Epidermal melanocyte (primary cell): Measurements from ENCODE around the gene FGGY.
"Not testable (repeated sequence)": the region's sequence is repeated elsewhere in the genome, so short reads cannot be mapped to it uniquely, and the experiment has no call there.

Experiments
- DNase-seq: peaks from one replicate; pipeline ENCODE4 v3.0.0; 2011; ENCODE audit warnings: low spot score; ENCODE audit not compliant: insufficient read length

FGGY gene

DNA sequence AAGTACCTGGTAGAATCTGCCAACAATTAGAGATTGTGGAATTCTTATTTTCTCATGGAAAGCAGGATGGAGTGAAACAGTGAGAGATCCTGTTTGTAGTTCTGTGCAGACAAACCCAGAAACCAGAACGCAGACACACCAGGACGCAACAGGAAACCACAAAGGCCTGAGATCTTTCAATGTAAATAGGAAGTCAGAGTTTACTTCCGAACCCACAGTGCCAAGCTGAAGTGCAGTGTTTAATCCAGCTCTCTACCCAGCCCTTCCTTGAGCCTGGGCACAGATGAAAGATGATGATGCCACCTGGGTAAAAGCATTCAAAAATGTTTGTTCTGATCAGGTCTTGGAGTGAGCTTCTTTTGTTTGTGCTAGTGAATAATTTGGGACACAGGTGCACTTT, 273.6 kb downstream of the FGGY start:
- no peak for DNase-seq

DNA sequence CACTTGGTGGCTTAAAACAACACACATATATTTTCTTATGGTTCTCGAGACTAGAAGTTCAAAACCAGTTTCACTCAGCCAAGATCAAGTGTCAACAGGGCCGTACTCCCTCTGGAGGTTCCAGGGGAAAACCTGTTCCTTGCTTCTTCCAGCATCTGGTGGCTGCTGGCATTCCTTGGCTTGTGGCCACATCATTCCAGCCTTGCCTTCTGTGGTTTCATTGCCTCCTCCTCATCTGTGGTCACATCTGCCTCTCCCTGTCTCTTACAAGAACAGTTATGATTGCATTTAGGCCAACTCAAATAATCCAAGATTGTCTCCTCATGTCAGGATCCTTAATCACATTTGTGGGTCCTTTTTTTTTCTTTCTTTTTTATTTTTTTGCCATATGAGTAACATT, 277.2 kb downstream of the FGGY start:
- DNase-seq = no peak

DNA sequence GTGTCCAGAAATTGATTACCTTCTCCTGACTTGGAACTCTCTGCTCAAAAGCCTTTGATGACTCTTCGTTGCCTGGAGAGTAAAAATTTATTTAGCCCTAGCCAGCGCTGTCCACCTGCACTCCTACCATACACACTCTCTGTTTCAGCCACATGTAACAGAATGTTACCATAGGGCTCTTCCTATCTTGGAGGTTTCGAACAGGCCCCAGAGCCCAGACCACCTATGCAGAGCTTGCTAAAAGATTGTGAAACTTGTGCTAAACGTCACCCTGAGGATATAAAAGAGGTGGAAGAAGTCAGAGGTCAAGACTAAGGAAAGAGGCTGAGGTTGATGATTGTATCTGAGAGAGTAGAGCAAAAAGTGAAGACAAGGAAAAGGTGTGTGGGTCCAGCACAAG, 280.9 kb downstream of the FGGY start:
- no peak for DNase-seq

DNA sequence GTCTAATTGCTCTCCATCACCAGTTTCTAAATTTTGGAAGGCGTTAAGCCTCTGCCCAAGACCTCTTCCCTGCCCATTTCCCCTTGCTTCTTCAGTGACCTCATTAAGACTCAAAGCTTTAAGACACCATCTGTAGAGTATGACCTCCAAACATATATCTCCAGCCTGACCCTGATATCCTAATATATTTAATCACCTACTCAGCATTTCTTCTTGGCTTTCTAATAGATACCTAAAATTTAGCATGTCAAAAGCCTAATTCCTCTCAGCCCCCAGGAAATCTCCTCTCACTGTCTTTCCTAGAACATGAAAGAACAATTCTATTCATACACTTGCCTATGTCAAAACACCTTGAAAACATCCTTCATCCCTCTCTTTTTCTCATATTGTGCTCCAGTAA, 282.3 kb downstream of the FGGY start:
- no peak for DNase-seq

DNA sequence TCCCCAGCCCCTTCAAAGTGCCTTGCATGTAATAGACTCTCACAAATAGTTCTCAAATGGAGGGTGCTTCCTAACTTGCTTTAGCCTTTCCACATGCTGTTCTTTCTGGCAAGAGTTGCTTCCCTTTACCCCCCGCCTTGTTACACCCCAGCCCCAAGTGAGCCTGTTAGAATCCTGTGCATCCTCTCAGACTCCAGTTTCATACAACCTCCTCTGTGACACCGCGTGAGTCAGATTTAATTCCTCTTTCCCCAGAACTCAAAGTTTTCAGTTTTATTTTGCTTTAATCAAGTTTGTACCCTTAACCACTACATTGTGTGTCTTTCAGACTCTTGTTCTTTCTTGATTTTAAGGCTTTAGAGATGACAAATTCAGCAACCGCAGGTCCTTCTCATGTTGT, 283.4 kb downstream of the FGGY start:
- no peak for DNase-seq

DNA sequence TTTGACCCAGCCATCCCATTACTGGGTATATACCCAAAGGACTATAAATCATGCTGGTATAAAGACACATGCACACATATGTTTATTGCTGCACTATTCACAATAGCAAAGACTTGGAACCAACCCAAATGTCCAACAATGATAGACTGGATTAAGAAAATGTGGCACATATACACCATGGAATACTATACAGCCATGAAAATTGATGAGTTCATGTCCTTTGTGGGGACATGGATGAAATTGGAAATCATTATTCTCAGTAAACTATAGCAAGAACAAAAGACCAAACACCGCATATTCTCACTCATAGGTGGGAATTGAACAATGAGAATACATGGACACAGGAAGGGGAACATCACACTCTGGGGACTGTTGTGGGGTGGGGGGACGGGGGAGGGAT, 295.5 kb downstream of the FGGY start:
- not testable (repeated sequence) for DNase-seq

DNA sequence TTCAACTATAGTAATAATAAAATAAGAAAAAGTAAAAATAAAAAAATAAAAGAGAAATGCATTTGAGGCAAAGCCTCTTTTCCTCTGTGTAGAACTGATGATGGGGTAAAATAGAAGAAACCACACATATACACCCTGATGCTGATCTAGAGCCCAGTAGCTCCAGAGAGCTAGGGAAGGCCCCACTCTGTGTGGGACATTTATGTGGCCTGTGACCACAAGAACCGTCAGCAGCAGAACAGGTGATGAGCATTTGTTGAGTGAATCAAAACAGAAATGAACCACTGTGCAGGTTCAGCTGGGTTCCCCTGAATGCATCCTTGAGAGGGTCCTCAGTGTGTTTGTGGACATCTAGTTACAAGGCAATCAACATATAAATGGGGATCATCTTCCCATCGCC, 296.0 kb downstream of the FGGY start:
- DNase-seq = no peak

DNA sequence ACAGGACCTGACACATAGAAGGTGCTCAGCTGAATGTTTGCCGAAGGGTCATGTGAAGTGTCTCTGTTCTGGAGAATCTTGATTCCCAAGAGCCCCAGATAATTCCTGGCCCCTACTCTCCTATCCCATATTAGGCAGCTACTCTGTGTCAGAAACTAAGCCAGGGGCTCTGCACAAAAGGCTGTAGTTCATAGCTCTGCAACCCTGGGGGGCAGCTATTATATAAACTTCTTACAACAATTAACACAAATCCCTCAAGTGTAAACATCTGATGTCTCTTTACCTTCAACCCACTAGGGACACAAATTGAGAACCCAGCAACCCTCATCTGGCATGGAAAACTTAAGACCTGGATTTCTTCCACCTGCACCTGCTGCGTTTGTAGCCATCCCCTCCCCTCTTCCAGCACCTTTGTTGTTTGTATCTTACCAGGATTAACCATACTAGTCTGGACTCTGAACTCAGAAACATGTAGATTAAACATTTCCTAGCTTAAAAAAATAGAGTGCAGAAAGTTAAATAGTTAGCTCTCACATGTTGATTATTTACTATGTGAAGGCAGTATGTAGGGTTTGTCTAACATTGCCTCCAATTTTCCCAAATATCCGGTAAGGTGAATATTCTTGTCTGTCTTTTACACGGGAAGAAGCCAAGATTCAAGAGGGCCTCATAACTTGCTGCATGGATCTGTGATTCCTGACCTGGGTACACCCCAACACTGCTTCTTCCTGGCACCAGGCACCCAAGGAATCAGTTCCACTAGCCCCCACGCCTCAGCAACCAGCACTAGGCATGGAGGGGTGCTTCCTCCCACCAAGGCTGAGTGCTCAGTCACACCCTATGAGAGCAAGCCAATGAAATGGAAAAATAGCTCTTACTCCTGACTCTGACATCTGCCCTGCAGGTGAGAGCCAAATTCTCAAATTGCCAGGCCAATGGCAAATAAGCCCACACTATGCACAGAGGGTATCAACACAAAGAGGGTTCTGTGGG, 297.2 kb downstream of the FGGY start:
- DNase-seq = no peak

DNA sequence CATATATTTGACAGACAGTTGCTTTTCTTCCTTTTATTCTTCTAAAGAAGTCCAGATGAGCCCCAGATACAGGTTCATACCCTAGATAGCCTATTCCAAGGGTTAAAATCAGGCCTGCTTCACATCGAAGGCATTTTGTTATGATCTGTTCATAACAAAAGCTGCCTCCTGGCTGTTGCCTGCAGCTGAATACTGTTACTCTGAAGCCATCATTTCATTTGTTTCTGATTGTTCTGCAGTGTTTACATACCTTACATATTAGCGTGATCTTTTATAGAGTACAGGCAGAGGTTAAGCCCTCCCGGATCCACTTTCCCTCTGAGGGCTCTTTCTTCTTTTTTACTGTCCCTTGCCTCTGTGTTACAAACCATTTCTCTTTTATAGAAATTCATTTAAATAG, 298.9 kb downstream of the FGGY start:
- DNase-seq = no peak

DNA sequence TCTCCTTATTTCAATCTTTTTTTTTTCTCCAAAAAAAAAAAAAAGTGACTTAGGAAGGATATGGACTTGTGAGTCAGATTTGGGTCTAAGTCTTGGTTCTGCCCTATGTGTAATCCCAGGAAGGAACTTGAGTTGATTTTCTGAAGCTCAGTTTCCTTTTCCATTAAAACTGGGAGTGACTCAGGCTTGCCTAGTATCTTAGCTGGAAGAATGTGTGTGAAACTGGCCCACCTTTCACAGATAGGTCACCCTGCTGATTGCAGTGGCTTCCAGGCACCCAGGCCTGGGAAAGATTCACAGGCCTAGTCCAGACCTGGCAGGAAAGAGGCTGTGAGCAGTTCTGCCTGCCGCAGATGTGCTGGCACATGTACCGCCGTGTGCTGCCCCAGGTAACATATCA, 299.5 kb downstream of the FGGY start:
- DNase-seq = no peak

DNA sequence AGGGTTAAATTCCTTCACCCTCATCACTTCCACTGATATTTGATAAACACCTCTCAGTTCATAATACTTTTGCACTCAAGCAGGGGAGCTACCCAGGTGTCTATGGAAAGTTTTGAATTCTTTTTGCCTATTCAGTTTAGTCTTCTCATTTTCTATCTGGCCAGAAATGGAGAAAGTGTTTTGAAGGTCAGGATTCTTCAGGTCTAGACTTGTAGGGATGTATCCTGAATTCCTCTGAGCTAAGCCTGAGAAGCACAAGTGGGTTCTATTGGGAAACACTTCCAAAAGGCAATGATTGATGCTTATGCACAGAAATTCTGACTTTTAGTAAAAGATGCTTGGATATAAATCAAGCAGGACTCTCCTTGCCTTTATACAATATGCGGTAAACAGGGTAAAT, 300.1 kb downstream of the FGGY start:
- no peak for DNase-seq

DNA sequence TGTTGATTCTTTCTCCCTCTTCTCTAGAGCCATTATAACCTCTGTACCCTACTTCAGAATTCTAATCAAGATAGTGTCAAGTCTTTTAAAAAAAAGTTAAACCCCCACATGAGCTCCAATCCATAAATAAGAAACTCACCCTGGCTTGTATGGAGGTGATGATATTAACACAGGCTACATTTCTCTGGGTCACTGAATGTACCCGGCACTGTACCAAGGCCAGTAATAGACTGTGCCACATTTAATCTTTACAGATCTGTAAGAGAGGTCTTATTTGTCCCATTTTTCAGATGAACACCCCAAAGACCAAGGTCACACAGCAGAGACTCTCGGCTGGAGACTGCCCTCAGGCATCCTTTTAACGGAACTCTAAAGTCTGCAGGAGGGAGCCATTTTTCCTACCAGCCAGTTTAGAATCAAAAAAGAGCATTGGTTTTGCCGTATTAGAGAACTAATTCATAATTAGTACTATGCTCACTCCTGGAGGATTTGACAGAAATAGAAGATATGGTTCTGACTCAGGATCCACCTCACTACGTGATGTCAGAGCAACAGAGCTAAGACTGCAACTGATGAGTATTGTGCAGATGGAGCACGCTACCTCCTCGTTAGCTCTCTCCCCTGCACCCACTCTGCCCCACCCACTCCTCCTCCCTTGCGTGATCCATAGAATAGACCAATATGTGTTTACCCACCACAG, 300.7 kb downstream of the FGGY start:
- DNase-seq = no peak

DNA sequence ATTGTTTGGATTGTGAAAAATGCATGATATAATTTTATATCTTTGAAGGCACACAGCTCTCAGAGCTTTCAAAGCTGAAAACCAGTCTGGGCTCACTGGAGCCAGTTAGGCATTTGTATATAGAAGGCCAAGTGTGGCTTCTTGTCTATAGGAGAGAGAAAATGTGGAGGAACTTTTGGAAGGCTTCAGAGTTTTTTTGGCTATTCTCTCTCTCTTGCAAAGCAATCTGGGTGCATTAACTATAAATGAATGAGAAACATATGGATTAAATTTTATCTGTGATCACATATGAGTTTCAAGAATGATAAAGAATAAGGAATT, 301.2 kb downstream of the FGGY start:
- no peak for DNase-seq

DNA sequence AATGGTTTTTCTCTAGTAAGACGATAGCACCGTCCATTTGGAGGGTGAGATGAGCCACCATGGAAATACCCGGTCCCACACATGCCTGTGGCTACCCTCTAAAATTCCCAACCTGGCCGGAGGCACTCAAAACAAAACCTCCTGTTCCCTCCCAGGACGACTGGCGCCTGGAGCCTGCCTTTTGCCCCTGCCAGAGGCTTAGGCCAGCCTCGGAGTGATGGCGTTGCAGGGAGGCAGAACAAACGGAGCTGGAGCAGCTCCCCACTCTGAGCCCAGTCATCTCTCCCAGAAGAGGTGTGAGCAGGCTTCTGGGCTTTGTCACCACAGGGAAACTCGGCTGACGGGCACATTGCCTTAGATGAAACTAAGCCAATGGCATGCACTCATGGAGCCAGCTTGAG, 304.1 kb downstream of the FGGY start:
- no peak for DNase-seq

DNA sequence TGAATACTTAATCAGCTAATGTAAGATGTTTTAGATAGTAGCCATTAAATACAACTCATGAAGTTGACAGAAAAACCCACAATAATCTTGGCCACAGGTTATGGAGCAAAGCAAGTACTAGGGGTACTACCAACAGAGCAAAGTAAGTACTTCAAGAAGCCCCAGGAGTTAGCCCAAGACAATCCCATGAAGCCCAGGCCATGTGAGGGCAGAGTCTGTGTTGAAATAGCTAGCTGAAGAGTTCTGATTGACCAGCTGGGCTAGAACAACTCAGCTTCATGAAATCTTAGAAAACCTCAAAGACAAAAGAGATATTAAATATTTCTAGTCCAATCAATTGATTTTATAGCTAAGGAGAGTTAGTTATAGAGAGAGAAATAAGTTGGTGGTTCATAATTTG, 304.9 kb downstream of the FGGY start:
- no peak for DNase-seq

DNA sequence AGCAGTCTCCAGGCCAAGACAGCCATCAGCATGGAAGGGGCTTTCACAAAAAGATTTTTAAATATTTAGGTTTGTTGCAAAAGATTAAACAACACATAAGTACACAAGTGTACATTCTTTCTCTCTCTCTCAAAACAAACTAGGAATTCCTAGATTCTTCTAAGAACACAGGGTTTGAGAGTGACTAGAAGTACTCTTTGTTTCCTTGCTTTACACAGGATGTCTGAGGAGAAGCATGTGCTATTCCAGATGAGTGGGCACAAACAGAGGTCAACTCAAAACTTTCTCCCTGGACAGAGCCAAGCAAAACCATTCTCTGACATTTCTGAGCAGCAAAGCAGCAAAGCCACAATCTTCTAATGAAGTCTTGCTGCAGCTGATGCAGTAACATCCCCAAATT, 307.3 kb downstream of the FGGY start:
- DNase-seq = no peak

DNA sequence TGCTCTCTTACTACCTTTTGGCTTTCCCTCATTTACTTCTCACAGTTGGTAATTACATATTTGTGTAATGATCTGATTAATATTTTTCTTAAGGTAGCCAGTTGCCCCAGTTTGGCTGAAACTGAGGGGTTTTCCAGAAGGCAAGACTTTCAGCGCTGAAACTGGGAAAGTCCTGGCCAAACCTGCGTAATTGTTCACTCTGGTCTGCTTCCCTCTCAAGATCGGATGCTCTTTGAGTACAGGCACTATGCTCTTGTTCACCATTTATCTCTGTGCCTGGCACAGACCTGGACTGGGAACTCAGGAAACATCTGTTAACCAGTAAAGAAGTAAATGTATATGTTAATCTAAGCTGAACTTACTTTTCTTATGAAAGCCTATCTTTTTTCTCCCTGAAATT, 308.3 kb downstream of the FGGY start:
- DNase-seq = no peak

DNA sequence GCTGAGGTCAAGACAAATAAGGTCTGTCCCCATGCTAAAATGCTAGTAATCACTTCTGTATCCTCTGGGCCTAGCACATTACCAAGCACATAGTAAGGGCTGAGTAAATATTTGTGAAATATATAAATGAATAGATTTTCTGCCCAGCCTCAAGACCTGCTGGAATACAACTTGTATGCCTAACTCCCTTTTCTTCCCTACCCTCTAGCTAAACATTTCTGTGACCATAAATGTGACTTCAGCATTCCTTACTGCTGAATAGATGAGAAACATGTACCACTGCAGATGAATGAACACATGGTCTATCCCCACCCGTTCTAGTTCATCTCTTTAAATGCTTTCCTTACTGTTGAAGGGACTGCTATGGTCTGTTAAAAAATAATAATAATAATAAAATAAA, 308.9 kb downstream of the FGGY start:
- DNase-seq = no peak

DNA sequence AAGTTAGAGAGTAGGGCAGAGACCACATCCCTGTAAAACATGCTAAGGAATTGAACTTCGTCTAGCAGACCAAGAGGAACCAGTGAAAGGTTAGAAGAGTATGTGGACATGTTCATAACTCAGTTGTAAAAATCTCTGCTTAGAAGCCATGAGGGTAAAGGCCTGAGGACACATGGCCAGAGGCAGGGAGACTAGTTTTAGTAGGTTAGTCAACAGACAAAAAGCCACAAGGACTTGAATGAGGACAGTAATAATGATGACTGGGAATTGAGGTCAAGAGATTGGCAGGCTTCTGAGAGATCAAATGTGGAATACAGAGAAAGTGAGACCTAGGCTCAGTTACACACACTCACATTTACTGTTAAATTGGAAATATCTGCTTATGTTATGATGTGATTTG, 312.4 kb downstream of the FGGY start:
- no peak for DNase-seq

DNA sequence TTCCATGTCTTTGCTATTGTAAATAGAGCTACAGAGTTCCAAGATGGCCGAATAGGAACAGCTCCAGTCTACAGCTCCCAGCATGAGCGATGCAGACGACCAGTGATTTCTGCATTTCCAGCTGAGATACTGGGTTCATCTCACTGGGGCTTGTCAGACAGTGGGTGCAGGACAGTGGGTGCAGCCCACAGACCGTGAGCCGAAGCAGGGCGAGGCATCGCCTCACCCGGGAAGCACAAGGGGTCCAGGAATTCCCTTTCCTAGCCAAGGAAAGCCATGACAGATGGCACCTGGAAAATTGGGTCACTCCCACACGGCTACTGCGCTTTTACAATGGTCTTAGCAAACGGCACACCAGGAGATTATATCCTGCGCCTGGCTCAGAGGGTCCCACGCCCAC, 313.6 kb downstream of the FGGY start:
- not testable (repeated sequence) for DNase-seq

DNA sequence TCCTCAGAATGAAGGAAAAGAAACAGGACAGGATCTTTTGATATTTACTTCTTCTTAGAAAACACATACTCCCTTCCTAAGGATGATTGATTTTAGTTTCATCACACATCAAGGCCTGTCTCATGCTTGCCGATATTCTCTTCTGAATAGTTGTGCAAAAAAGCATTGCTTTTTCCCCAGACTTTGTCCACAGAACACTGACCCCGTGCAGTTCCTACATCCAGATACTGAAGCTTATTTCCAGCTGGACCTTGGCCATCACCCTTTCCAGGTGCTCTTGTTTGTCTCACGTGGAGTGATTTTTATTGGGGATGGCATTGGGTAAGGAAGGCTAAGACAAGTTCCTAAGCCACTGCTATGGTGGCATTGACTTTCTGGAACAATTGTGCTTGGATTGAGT, 320.5 kb downstream of the FGGY start:
- no peak for DNase-seq

DNA sequence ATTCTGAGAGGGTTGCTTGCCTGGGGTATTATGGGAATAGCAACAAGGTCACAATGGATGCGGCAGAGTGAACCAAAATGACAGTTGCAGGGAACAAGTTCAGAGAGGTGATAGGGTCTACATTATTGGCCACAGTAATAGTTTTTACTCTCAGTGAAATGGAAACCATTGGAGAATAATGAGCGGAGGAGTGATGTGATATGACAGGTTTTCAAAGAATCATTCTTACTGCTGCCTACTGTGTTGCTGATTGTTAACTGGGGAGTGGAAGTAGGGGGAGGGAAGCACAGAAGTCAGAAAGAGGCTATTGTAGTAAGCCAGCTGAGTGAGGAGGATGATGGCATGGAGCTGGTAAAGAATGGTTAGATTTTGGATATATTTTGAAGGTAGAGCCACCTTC, 322.7 kb downstream of the FGGY start:
- DNase-seq = no peak

DNA sequence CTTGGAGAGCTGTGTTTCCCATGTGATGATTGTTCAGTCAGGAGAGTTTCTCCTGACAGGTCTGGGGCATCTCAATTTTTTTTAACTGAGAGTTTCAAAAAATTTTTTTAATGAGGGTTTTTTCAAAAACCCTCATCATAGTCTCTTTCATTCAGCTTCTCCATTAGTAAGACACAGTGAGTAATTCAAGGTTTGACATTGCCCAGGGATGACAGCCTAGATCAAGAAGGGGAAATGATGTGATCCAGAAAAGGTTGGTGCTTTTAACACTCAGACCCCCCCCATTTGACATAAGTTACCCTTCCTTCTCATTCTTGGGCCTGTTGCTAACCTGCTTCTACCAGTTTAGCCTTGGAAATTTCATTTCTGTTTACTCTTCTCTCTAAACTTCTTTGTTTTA, 328.5 kb downstream of the FGGY start:
- no peak for DNase-seq
